Esophagus muscularis mucosa (tissue), 4 donors: ENCODE data around the gene SASH1. TPM values are rescaled to one million over a fixed set of nuclear protein-coding genes. Genes with fewer than 3 reads are reported as not detected.
"Not testable (repeated sequence)": the region's sequence is repeated elsewhere in the genome, so short reads cannot be mapped to it uniquely, and the experiment has no call there.

Experiments used
- DNase-seq: peaks from one replicate; pipeline ENCODE4 v3.0.0-alpha.2; 2017; ENCODE audit errors: extremely low spot score
- H3K27ac ChIP-seq, 4 donors: fragments of 200-600 bp; sonication (generic); replicated peaks in 1 of 4; 1 replicate in 3 of 4; 2 replicates in 1 of 4; pipeline ENCODE4 v1.5.1; 2016 to 2019; ENCODE audit warnings: mild to moderate bottlenecking in 1 of 4
- H3K27me3 ChIP-seq, 4 donors: fragments of 200-600 bp; sonication (generic); one replicate each; pipeline versions ENCODE4 v1.5.1 to v1.6.0; 2016 to 2019
- H3K36me3 ChIP-seq, 4 donors: fragments of 200-600 bp; sonication (generic); one replicate each; pipeline ENCODE4 v1.5.1; 2016 to 2019
- H3K4me1 ChIP-seq, 4 donors: fragments of 200-600 bp; sonication (generic); one replicate each; pipeline ENCODE4 v1.5.1; 2016 to 2019
- H3K4me3 ChIP-seq, 4 donors: fragments of 200-600 bp; sonication (generic); 1 replicate in 2 of 4; 2 replicates in 2 of 4; pipeline ENCODE4 v1.5.1; 2016 to 2019; ENCODE audit warnings: mild to moderate bottlenecking in 4 of 4, moderate library complexity in 1 of 4
- H3K9me3 ChIP-seq, 4 donors: fragments of 200-600 bp; sonication (generic); 1 replicate in 3 of 4; 2 replicates in 1 of 4; pipeline ENCODE4 v1.5.1; 2016 to 2019
- EP300 ChIP-seq: sonication (generic); formaldehyde crosslinking; IDR thresholded peaks from one replicate; pipeline ENCODE4 v1.6.1; 2017; ENCODE audit warnings: antibody characterized with exemption
- POLR2A ChIP-seq: fragments of 450-650 bp; IDR thresholded peaks from one replicate; pipeline ENCODE4 v1.6.1; 2017; ENCODE audit warnings: antibody characterized with exemption, moderate library complexity, mild to moderate bottlenecking, low read depth
- POLR2AphosphoS5 ChIP-seq, 2 donors: sonication (generic); formaldehyde crosslinking; IDR thresholded peaks; one replicate each; pipeline ENCODE4 v1.6.1; 2017; ENCODE audit warnings: antibody characterized with exemption in 2 of 2
- WGBS: methylation state at CpG from one replicate; pipeline ENCODE4 v1.1.5; 2018; 5-methylcytosine and 5-hydroxymethylcytosine counted together
- intact Hi-C: fragments of 100-400 bp; cut with DNase I; formaldehyde crosslinking; loops from one replicate; pipeline ENCODE4 v1.15.1; 2023
- total RNA-seq, 4 donors: library from RNA; depleted of rRNA; stranded (reverse); fragments of >200 nt; gene quantifications; one replicate each; pipeline versions ENCODE4 v1.1.0 to v1.2.1, GENCODE V29; 2016
- TF ChIP-seq, protein P1 (sequence below), 3 experiments: fragments of 200-600 bp in 2 of 3; fragments of 450-650 bp in 1 of 3; sonication (generic) in 2 of 3; IDR thresholded peaks; one replicate each; pipeline ENCODE4 v1.5.1; 2017 to 2019; ENCODE audit warnings: antibody characterized with exemption in 3 of 3, mild to moderate bottlenecking in 2 of 3, moderate library complexity in 1 of 3

Gene SASH1
- total RNA-seq, 4 donors from 2014 or later: 56.5 to 86.6 (median 70.3) TPM

DNA sequence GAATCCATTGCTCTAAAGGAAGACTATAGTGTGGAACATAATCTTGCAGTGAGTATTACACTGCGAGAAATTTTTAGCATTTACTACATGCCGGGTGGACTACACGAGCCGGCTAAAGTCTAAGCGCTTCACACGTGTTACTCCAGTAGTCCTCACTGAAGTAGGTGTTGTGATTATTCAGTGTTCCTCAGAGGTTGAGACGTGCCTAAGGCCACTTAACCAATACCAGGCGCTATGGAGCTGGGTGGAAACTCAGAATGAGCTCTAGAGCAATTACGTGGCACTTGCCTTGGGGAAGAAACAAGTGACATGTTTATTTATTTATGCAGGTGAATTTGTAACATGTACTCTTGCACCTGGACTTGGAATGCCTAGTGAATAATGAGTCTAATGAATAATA is 46.4 kb downstream of the SASH1 start:
- WGBS: 91% methylated on average over 9 of the region's 9 CpGs
- H3K27me3 ChIP-seq: no peaks in the 10 kb centered on the region
- intact Hi-C loops: no loop called here
- H3K27ac ChIP-seq: no peak overlapping the region
- H3K4me1 ChIP-seq: peaks cover 2 to 29% (median 25%) of the 10 kb centered on the region in 4 donors
- DNase-seq: no peak
- H3K9me3 ChIP-seq: no peaks in the 10 kb centered on the region
- TF ChIP-seq POLR2AphosphoS5 (IDR thresholded peaks at IDR 0.05) (no peak), POLR2A (no peak), EP300 (no peak)
- TF ChIP-seq, protein P1, sequence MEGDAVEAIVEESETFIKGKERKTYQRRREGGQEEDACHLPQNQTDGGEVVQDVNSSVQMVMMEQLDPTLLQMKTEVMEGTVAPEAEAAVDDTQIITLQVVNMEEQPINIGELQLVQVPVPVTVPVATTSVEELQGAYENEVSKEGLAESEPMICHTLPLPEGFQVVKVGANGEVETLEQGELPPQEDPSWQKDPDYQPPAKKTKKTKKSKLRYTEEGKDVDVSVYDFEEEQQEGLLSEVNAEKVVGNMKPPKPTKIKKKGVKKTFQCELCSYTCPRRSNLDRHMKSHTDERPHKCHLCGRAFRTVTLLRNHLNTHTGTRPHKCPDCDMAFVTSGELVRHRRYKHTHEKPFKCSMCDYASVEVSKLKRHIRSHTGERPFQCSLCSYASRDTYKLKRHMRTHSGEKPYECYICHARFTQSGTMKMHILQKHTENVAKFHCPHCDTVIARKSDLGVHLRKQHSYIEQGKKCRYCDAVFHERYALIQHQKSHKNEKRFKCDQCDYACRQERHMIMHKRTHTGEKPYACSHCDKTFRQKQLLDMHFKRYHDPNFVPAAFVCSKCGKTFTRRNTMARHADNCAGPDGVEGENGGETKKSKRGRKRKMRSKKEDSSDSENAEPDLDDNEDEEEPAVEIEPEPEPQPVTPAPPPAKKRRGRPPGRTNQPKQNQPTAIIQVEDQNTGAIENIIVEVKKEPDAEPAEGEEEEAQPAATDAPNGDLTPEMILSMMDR (IDR thresholded peaks at IDR 0.05): no peak
- no peak overlapping the region for H3K4me3 ChIP-seq
- H3K36me3 ChIP-seq: peaks cover 0 to 15% (median 0%) of the 10 kb centered on the region in 4 donors

DNA sequence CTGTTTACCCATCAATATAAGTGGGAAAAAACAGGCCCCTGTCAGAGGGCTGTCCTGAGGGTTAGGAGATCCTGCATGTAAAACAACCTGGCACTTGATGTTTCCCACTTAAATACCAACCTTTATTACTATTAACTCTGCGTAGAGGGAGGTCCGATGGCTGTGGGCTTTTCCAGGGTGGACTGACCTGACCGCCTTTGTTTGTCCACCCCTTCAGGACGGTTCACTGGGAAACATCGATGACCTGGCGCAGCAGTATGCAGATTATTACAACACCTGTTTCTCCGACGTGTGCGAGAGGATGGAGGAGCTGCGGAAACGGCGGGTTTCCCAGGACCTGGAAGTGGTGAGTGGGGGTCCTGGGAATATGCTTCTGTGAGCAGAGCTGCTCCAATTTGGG is 47.3 kb downstream of the SASH1 start:
- 93% methylated on average over 12 of the region's 12 CpGs for WGBS
- no peak for DNase-seq
- H3K36me3 ChIP-seq: peaks cover 0 to 15% (median 0%) of the 10 kb centered on the region in 4 donors
- intact Hi-C loops: no loop called here
- no peak overlapping the region for H3K27ac ChIP-seq
- H3K4me3 ChIP-seq: no peak overlapping the region
- H3K27me3 ChIP-seq: no peaks in the 10 kb centered on the region
- H3K4me1 ChIP-seq: peaks cover 8 to 38% (median 33%) of the 10 kb centered on the region in 4 donors
- no peaks in the 10 kb centered on the region for H3K9me3 ChIP-seq
- TF ChIP-seq EP300: no peak
- no peak for TF ChIP-seq POLR2AphosphoS5 (IDR thresholded peaks at IDR 0.05)
- TF ChIP-seq POLR2A: no peak
- TF ChIP-seq, protein P1 (IDR thresholded peaks at IDR 0.05): no peak

GRCh38 chr6:148392127-148392526 is 49.5 kb downstream of the SASH1 start:
- H3K4me1 ChIP-seq: peaks cover 26 to 57% (median 46%) of the 10 kb centered on the region in 4 donors
- H3K4me3 ChIP-seq, intact Hi-C loops, H3K9me3 ChIP-seq, H3K27ac ChIP-seq, H3K27me3 ChIP-seq, DNase-seq: not testable (repeated sequence)
- H3K36me3 ChIP-seq: peaks cover 0 to 15% (median 0%) of the 10 kb centered on the region in 4 donors
- 98% methylated on average over 8 of the region's 8 CpGs for WGBS

GRCh38 chr6:148392671-148393070 is 50.0 kb downstream of the SASH1 start:
- Histone ChIP-seq H3K4me3 (no peak overlapping the region), H3K36me3 (peaks cover 0 to 15% (median 0%) of the 10 kb centered on the region in 4 donors), H3K27me3 (no peaks in the 10 kb centered on the region), H3K27ac (no peak overlapping the region), H3K4me1 (peaks cover 31 to 61% (median 49%) of the 10 kb centered on the region in 4 donors), H3K9me3 (no peaks in the 10 kb centered on the region)
- DNase-seq: no peak
- WGBS: 67% methylated on average over 3 of the region's 3 CpGs
- TF ChIP-seq EP300: no peak
- TF ChIP-seq POLR2AphosphoS5 (IDR thresholded peaks at IDR 0.05): no peak
- no peak for TF ChIP-seq POLR2A
- TF ChIP-seq, protein P1 (IDR thresholded peaks at IDR 0.05): no peak
- intact Hi-C loops: no loop called here

DNA sequence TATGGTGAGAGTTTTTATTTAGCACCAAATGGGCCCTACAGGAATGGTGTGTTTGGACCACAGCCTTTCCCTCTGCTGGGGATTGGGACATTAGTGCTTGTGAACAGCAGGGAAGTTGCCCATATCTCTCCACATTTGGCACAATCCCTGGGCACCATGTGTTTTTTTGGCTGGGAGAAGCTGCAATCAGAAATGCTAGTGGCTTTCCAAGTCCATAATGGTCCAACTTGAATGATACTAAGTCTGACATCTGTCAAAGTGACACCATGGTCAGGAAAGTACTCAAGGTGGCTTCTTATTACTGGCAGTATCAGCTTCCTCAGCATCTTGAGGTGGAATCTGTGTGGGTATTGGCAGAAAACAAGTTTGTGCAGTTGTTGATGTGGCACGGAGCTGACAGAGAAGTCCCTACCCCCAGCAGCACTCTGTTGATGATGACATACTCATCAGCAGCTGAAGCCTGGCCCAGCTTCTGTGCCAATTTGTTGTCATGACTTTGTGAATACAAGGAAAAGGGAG is 53.0 kb downstream of the SASH1 start:
- Histone ChIP-seq H3K9me3 (no peaks in the 10 kb centered on the region), H3K4me1 (peaks cover 36 to 72% (median 56%) of the 10 kb centered on the region in 4 donors), H3K36me3 (peaks cover 0 to 7% (median 0%) of the 10 kb centered on the region in 4 donors), H3K27ac (peak overlapping the region in 3 of 4 donors; percentile 3 to 45 (median 44)), H3K4me3 (no peak overlapping the region), H3K27me3 (no peaks in the 10 kb centered on the region)
- intact Hi-C loops: no loop called here
- WGBS: 93% methylated on average over 1 of the region's 1 CpG
- no peak for DNase-seq
- TF ChIP-seq POLR2A (no peak), EP300 (no peak), POLR2AphosphoS5 (IDR thresholded peaks at IDR 0.05) (no peak)
- TF ChIP-seq, protein P1 (IDR thresholded peaks at IDR 0.05): no peak
